ENCODE data around the gene NUTM2A.
"Not testable (repeated sequence)": the region's sequence is repeated elsewhere in the genome, so short reads cannot be mapped to it uniquely, and the experiment has no call there.

Gene NUTM2A

DNA sequence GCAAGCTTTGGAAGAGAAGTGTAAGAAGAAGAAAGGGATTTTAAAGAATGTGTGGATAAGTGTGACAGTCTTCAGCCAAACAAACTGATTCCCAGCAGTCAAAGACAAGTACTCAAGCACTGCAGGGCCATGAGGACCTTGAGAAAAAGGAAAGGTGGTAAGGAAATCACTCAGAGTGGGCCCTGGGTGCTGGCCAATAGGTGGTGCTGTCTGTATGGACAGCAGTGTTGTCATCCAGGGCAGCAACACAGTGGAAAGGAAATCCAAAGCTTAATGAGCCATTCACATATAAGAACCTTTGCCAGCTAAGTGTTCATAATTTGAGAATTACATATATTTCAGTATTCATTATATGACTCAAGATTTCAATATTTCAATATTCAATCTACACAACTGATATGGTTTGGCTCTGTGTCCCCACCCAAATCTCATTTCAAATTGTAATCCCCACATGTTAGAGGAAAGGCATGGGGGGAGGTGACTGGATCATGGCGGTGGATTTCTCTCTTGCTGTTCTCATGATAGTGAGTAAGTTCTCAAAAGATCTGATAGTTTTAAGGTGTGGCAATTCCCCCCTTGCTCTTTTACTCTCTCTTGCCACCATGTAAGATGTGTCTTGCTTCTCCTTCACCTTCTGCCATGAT, 55.6 kb downstream of the NUTM2A start:
- not testable (repeated sequence) for H3K4me1 ChIP-seq (ENCODE audit: insufficient read depth, low read length); H3K9ac ChIP-seq (ENCODE audit: low read length); H3K4me3 ChIP-seq (ENCODE audit: low read depth in 1 of 2, low read length in 2 of 2); H3K27me3 ChIP-seq (ENCODE audit: control insufficient read depth in 1 of 2, insufficient read depth in 2 of 2, low read length in 2 of 2); H3K9me3 ChIP-seq (ENCODE audit: low read length); H3K27ac ChIP-seq (ENCODE audit: low read depth, low read length); H3K36me3 ChIP-seq (ENCODE audit: insufficient read depth, low read length)

Data from muscle layer of colon (tissue), 2 donors.